Muscle layer of colon (tissue), 2 donors: ENCODE results near the gene PROX1.

Experiments
- H3K27ac ChIP-seq: one replicate; pipeline ENCODE4 v1.7.0; 2013; ENCODE audit warnings: low read depth, mild to moderate bottlenecking, low read length, moderate library complexity
- H3K27me3 ChIP-seq, 2 donors: one replicate each; pipeline ENCODE4 v1.7.0; 2013; ENCODE audit warnings: low read length in 2 of 2, mild to moderate bottlenecking in 2 of 2; ENCODE audit not compliant: insufficient read depth in 2 of 2, control insufficient read depth in 1 of 2
- H3K36me3 ChIP-seq: one replicate; pipeline ENCODE4 v1.7.0; 2013; ENCODE audit warnings: mild to moderate bottlenecking, low read length; ENCODE audit not compliant: insufficient read depth
- H3K4me1 ChIP-seq: one replicate; pipeline ENCODE4 v1.7.0; 2013; ENCODE audit warnings: mild to moderate bottlenecking, low read length; ENCODE audit not compliant: insufficient read depth
- H3K4me3 ChIP-seq, 2 donors: one replicate each; pipeline ENCODE4 v1.7.0; 2013; ENCODE audit warnings: low read length in 2 of 2, low read depth in 1 of 2, mild to moderate bottlenecking in 1 of 2, moderate library complexity in 1 of 2
- H3K9ac ChIP-seq: one replicate; pipeline ENCODE4 v1.7.0; 2013; ENCODE audit warnings: low read length
- H3K9me3 ChIP-seq: one replicate; pipeline ENCODE4 v1.7.0; 2013; ENCODE audit warnings: mild to moderate bottlenecking, low read length
- donor health status: abdominal sarcoma.
- donor health status: Adenocarcinoma of cecum.

Gene PROX1

DNA sequence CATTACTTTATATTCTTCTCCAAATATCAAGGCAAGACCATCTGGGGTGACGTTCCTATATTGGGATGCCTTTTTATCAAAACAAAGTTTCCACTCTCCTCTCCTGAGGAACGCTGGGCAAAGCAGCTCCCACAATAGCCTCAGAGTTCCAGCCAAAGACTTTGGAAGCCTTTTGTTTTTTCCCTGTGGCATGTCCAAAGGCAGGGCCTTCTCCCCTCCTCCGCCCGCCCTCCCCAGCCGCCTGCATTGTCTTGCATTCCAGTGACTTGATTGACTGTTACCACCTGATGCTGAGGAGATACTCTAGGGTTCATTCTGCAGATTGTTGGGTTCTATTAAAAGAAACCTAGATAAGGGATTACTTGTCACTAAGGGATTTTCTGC lies 43.5 kb downstream of the PROX1 start:
- Histone ChIP-seq H3K27ac (no peak overlapping the region), H3K36me3 (no peaks in the 10 kb centered on the region), H3K4me3 (no peak overlapping the region), H3K9ac (no peak overlapping the region), H3K9me3 (no peaks in the 10 kb centered on the region), H3K4me1 (peaks cover 24% of the 10 kb centered on the region), H3K27me3 (no peaks in the 10 kb centered on the region)

DNA sequence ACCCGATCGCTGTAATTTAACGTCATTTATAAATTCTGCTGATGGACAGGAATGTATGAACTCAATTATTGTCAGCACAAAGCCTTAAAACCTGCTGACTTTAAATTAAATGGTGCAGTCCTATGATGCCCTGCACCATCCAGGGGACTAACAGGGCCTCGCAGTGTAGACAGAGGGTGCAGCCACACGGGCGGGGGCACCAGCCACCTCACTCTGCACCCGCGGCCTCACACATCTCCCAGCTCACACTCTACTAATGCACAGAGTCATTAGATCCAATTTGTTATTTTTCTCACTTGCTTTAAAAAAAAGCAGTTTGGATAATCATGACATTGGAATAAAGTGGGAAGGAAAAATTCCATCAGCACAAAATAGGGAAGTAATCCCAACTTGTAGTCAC lies 49.7 kb downstream of the PROX1 start:
- Histone ChIP-seq H3K36me3 (no peaks in the 10 kb centered on the region), H3K4me3 (no peak overlapping the region), H3K9me3 (no peaks in the 10 kb centered on the region), H3K9ac (no peak overlapping the region), H3K27me3 (no peaks in the 10 kb centered on the region), H3K27ac (no peak overlapping the region), H3K4me1 (no peaks in the 10 kb centered on the region)

DNA sequence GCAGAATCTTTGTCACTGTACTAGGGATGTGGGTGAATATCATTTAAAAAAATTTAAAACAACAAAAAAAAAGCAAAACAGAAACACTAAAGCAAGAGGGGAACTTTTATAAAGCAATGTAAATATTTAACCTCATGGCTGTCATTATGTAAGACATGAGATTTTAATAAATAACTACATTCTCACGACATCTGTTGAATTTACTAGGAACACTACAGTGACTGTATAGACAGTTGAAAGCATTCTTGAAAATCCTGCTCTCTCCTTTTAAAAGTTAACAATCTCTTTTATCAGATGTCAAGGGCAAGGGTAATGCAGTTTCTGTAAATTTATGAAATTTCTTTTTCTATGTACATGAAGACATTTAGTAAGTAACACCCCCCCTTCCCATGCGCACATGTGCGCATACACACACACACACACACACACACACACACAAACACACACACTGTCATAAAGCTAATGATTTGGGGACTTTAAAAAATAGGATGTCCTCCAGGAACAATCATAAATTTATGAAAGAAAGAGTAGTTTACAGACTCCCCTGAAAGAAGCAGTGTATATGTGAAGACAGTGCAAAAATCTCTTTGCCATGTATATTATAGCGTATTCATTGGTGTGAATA lies 51.7 kb downstream of the PROX1 start:
- Histone ChIP-seq H3K9me3 (no peaks in the 10 kb centered on the region), H3K4me3 (no peak overlapping the region), H3K36me3 (no peaks in the 10 kb centered on the region), H3K9ac (no peak overlapping the region), H3K27me3 (no peaks in the 10 kb centered on the region), H3K27ac (no peak overlapping the region), H3K4me1 (no peaks in the 10 kb centered on the region)

DNA sequence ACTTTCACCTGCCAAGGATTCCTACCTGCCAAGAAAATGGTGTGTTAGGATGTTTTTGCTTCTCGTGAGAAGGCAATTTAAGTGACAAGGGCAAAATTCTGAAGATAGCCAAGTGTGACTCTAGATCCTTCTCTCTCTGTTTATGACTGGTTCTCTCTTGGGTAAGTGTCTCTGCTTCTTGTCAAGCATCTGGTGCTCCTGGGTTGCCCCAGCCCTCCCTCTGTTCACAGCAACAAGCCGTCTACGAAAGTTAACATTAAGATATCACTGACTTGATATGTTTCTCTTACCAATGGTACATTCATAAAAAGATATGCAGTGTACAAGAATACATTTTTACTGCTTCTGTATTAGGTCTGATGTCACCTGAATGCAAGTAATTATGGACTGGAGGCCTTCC lies 55.4 kb downstream of the PROX1 start:
- no peaks in the 10 kb centered on the region for H3K9me3 ChIP-seq
- no peaks in the 10 kb centered on the region for H3K4me1 ChIP-seq
- no peak overlapping the region for H3K27ac ChIP-seq

DNA sequence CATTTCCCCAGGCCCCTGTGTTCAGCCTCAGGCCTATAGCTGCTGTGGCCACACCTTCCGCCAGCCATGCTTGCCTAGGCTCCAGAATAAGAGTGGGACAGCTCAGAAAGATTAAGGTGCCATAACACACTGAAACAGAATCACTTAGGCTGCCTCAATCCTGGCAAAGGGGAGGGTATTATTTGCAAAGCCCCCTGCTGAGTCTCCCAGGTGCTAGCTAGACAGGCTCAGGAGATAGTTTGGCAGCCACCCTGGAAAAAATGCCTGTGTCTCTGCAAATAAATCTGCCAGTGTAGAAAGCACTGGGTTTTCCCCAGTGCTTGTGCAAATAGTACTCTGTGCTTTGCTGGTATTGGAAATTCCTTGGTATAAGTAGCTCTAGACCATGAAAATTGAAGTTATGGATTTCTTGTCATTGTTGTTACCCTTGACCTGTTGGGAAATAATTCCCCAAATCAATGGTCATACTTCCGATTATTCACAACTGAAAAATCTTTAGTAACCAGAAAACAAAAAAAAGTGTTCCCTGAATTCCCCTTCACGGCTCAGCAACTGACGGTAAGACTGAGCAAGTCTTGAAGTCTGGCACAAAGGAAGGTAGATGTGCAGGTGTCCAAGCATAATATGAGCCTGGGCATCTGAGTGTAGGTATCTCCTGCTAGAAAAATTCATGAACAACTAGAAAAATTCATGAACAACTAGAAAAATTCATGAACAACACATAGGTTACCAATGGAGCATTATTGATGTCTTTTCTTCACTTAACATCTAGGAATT lies 56.9 kb downstream of the PROX1 start:
- H3K9me3 ChIP-seq: no peaks in the 10 kb centered on the region
- H3K27ac ChIP-seq: no peak overlapping the region
- H3K36me3 ChIP-seq: no peaks in the 10 kb centered on the region
- no peak overlapping the region for H3K4me3 ChIP-seq
- no peaks in the 10 kb centered on the region for H3K4me1 ChIP-seq
- H3K27me3 ChIP-seq: no peaks in the 10 kb centered on the region
- H3K9ac ChIP-seq: no peak overlapping the region

More for the DNA sequence above, 55.4 kb downstream of the PROX1 start:
- Histone ChIP-seq H3K36me3 (no peaks in the 10 kb centered on the region), H3K27me3 (no peaks in the 10 kb centered on the region), H3K4me3 (no peak overlapping the region), H3K9ac (no peak overlapping the region)

DNA sequence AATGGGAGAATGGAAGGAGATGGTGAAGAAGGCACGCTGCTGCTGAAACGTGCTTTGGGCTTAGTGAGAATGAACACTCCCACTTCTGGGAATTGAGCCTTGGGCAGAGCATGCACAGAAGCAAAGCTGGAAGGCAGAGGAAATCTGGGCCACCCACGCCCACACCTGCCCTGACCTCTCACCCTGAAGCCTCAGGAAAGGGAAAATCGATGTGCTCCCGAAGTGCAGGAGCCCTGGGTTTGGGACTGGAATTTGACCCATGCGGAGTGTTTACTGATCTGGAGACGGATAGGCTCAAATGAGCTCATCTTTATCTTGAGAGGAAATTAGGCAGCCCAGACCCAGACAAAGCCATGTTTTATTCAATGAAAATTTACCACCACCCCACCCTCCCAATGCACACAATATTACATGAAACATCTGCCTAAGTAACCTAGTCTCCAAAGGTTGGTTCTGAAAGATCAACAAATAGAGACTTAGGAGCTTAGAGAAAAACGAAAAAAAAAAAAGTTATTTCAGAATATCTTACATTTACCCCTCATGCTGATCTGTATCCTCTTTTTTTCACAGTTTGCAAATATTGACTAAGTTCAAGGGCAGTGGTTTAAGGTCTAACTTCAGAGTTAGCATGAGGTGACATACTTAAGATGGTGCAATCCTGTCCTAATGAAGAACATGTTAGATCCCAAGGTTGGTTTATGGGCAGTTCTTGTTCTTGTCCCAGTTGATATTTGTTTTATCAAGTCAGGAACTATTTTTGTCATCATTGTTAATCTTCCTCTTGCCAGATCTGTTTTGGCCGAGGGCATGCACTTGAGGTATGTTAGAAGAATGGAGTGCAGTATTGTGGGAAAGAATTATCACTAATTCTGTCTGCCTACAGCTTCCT lies 63.0 kb downstream of the PROX1 start:
- Histone ChIP-seq H3K27me3 (no peaks in the 10 kb centered on the region), H3K4me1 (no peaks in the 10 kb centered on the region), H3K9ac (no peak overlapping the region), H3K9me3 (no peaks in the 10 kb centered on the region), H3K36me3 (no peaks in the 10 kb centered on the region), H3K27ac (no peak overlapping the region), H3K4me3 (no peak overlapping the region)

DNA sequence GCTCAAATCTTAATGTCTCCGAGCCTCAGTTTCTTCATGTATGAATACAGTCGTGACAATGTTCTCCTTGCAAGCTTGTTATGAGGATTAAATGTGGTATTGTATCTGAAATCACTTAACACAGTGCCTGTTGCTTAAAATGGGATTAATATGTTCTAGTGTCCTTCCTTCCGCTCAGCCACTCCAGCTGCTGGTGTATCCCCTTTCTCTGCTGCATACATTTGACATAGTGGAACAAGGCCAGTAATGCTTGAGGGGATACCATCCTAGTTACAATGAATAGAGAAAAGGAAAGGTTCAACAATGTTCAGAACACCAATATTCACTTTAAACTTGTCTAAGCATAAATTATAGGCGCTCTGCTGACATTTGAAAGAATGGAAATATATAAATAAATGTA lies 64.0 kb downstream of the PROX1 start:
- Histone ChIP-seq H3K27me3 (no peaks in the 10 kb centered on the region), H3K4me1 (no peaks in the 10 kb centered on the region), H3K9me3 (no peaks in the 10 kb centered on the region), H3K36me3 (no peaks in the 10 kb centered on the region), H3K27ac (no peak overlapping the region), H3K9ac (no peak overlapping the region), H3K4me3 (no peak overlapping the region)

DNA sequence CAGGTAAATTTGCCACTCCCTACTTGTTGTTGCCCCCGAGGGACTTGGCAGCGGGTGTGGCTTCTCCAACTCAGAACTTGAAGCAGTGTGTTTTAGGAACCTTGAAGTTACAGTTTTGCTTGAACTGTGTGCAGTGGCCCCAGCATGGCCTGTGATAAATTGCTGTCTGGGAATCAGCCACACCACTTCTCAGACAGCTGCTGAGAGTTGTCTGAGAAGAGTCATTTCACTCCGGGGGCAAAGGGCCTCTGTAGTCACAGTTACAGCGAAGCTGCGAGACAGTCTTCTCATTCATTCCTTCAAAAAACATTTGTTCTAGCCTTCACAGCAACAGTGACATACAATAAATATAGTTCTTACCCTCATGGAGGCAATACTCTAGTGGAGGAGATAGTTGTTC lies 70.3 kb downstream of the PROX1 start:
- no peaks in the 10 kb centered on the region for H3K27me3 ChIP-seq
- no peaks in the 10 kb centered on the region for H3K4me1 ChIP-seq
- no peak overlapping the region for H3K9ac ChIP-seq
- no peaks in the 10 kb centered on the region for H3K36me3 ChIP-seq
- no peak overlapping the region for H3K4me3 ChIP-seq
- H3K9me3 ChIP-seq: no peaks in the 10 kb centered on the region
- no peak overlapping the region for H3K27ac ChIP-seq

DNA sequence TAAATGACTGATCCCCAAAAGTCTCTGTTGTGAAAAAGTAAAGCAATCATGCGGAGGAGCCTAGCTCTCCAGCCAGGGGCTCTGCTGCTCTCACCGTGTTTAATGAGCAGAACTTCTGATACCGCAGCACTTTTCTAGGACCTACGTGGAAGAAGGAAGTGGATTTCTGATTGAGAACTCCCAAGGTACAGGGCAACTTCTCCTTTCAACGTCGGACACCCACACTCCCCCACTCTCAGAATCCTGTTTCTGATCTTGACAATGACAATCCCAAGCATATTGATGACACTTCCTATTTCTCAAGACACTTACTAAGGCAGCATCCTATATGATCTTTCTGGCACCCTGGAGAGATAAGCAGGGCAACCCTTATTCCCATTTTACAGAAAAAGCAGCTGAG lies 78.4 kb downstream of the PROX1 start:
- Histone ChIP-seq H3K4me3 (no peak overlapping the region), H3K9me3 (no peaks in the 10 kb centered on the region), H3K9ac (no peak overlapping the region), H3K27me3 (no peaks in the 10 kb centered on the region), H3K36me3 (no peaks in the 10 kb centered on the region), H3K4me1 (no peaks in the 10 kb centered on the region), H3K27ac (no peak overlapping the region)

DNA sequence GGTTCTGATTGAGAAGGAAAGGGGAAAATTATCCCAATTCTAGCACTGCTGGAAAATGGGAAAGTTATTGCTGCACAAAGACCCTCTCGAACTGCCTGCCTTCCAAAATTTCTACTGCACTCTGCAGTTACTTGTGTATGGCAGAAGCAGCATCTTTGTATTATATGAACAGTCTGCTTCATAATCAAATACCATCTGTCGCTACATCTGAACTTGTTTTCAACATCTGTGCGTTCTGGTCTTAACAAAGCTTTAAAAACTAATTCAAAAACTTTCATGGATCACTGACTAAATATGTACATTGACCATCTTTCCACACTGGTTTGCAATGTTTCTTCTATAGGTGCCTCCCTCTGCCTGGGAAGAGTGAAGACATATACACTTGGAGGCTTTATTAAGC lies 79.2 kb downstream of the PROX1 start:
- Histone ChIP-seq H3K27me3 (no peaks in the 10 kb centered on the region), H3K9ac (no peak overlapping the region), H3K4me1 (no peaks in the 10 kb centered on the region), H3K4me3 (no peak overlapping the region), H3K36me3 (no peaks in the 10 kb centered on the region), H3K27ac (no peak overlapping the region), H3K9me3 (no peaks in the 10 kb centered on the region)

DNA sequence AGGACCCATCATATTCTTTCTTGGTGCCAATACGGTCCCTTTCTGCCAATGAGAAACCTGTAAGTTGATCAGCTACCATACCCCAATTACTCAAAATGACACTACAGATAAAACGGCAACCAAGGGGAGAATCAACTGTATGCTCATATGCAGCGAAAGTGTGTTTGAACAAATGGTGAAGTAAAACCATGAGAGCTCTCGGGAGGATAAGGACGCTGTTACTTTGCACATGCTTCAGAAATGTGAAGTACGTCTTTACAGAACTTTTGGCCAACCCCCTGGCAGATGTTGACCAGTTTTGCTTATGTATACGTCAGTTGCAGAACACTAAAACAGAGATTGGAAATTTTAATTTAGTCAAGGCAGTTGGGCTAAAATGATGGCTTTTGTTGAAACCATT lies 79.6 kb downstream of the PROX1 start:
- H3K27ac ChIP-seq: no peak overlapping the region
- H3K36me3 ChIP-seq: no peaks in the 10 kb centered on the region
- H3K9ac ChIP-seq: no peak overlapping the region
- no peaks in the 10 kb centered on the region for H3K4me1 ChIP-seq
- no peaks in the 10 kb centered on the region for H3K9me3 ChIP-seq
- no peaks in the 10 kb centered on the region for H3K27me3 ChIP-seq
- H3K4me3 ChIP-seq: no peak overlapping the region
